HS-27A (cell line): ENCODE measurements around the gene KLK4.

ENCODE experiments used
- DNase-seq: peaks from one replicate; pipeline ENCODE4 v3.0.0-alpha.2; 2012; ENCODE audit warnings: low read depth, missing footprints

The KLK4 gene

GRCh38 chr19:50878851-50879250, 32.3 kb downstream of the KLK4 start:
- DNase-seq = no peak

GRCh38 chr19:50877338-50877737, 33.9 kb downstream of the KLK4 start:
- DNase-seq = no peak

- no peak for DNase-seq
Measured at GRCh38 chr19:50876456-50876855, 34.7 kb downstream of the KLK4 start.

GRCh38 chr19:50875795-50876422, 35.3 kb downstream of the KLK4 start:
- no peak for DNase-seq

GRCh38 chr19:50874211-50874610, 37.0 kb downstream of the KLK4 start:
- no peak for DNase-seq

GRCh38 chr19:50873056-50873455, 38.1 kb downstream of the KLK4 start, which contains the start of gene KLK2:
Gene KLK2, plus strand, starts transcription at chr19:50873439. Its CDS starts 35 bp downstream, at chr19:50873474.
- DNase-seq = no peak

- DNase-seq = no peak
Measured at GRCh38 chr19:50870417-50871089, 40.6 kb downstream of the KLK4 start.

- DNase-seq = no peak
Measured at GRCh38 chr19:50869479-50869878, 41.7 kb downstream of the KLK4 start.

- no peak for DNase-seq
Measured at GRCh38 chr19:50861496-50862286, 49.5 kb downstream of the KLK4 start.

- DNase-seq = no peak
Measured at GRCh38 chr19:50861010-50861409, 50.2 kb downstream of the KLK4 start.

GRCh38 chr19:50859849-50860248, 51.3 kb downstream of the KLK4 start:
- DNase-seq = no peak

- no peak for DNase-seq
Measured at GRCh38 chr19:50858886-50859285, 52.3 kb downstream of the KLK4 start.

- no peak for DNase-seq
Measured at GRCh38 chr19:50857366-50857765, 53.8 kb downstream of the KLK4 start.
